HL-60 (cell line): ENCODE results near the gene RAET1L.

Experiments
- DNase-seq, 2 experiments: peaks; one replicate each; pipeline ENCODE4 v3.0.0-alpha.2; 2010 to 2020; ENCODE audit warnings: low read depth in 1 of 2, low spot score in 1 of 2
- H3K27ac ChIP-seq: fragments of 250-450 bp; sonication (Bioruptor Pico); replicated peaks from 2 replicates; pipeline ENCODE4 v1.5.1; 2020; ENCODE audit warnings: mild to moderate bottlenecking, moderate library complexity
- H3K27me3 ChIP-seq: fragments of 250-450 bp; sonication (Bioruptor Pico); 2 replicates; pipeline ENCODE4 v1.5.1; 2021; ENCODE audit warnings: mild to moderate bottlenecking, moderate library complexity; ENCODE audit not compliant: insufficient read depth, poor library complexity, severe bottlenecking
- H3K4me3 ChIP-seq: replicated peaks from 2 replicates; pipeline ENCODE4 v1.5.1; 2011; ENCODE audit warnings: mild to moderate bottlenecking, control low read depth, low read length; ENCODE audit not compliant: insufficient read depth
- GABPA ChIP-seq: IDR thresholded peaks from 2 replicates; pipeline ENCODE4 v1.6.1; 2012; ENCODE audit warnings: low read depth
- POLR2AphosphoS5 ChIP-seq: IDR thresholded peaks from 2 replicates; pipeline ENCODE4 v1.6.1; 2012; ENCODE audit warnings: low read depth
- SPI1 ChIP-seq: IDR thresholded peaks from 2 replicates; pipeline ENCODE4 v1.6.1; 2012; ENCODE audit warnings: low read depth, mild to moderate bottlenecking, borderline replicate concordance
- TF ChIP-seq, protein P1 (sequence below): IDR thresholded peaks from one replicate; pipeline ENCODE4 v1.5.1; 2011; ENCODE audit warnings: low read length, control low read depth, inconsistent platforms; ENCODE audit not compliant: insufficient read depth
- TF ChIP-seq, protein P2 (sequence below): IDR thresholded peaks from 2 replicates; pipeline ENCODE4 v1.6.1; 2012; ENCODE audit warnings: low read depth; ENCODE audit not compliant: insufficient replicate concordance

Gene RAET1L

DNA sequence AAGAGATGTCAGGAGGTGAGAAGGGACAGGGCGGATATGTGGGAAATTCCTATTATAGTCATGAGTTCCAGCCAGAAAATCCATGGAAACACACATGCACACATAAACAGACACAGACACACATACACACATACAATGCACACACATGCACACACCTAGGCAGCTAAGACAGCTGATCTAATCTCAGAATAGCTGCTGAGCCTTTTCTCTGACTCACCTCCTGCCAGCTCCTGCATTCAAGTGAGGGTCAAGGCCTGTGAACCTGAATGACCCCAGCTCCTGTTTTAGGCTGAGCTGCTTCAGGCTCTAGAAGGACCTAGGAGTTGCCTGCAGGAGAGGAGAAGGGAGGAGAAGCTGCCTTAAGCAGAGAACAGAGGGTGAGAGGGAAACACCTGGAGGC lies 21.6 kb upstream of the RAET1L start:
- DNase-seq: no peak
- TF ChIP-seq, protein P1, sequence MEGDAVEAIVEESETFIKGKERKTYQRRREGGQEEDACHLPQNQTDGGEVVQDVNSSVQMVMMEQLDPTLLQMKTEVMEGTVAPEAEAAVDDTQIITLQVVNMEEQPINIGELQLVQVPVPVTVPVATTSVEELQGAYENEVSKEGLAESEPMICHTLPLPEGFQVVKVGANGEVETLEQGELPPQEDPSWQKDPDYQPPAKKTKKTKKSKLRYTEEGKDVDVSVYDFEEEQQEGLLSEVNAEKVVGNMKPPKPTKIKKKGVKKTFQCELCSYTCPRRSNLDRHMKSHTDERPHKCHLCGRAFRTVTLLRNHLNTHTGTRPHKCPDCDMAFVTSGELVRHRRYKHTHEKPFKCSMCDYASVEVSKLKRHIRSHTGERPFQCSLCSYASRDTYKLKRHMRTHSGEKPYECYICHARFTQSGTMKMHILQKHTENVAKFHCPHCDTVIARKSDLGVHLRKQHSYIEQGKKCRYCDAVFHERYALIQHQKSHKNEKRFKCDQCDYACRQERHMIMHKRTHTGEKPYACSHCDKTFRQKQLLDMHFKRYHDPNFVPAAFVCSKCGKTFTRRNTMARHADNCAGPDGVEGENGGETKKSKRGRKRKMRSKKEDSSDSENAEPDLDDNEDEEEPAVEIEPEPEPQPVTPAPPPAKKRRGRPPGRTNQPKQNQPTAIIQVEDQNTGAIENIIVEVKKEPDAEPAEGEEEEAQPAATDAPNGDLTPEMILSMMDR: no peak
- TF ChIP-seq POLR2AphosphoS5 (no peak), GABPA (no peak)
- TF ChIP-seq, protein P2, sequence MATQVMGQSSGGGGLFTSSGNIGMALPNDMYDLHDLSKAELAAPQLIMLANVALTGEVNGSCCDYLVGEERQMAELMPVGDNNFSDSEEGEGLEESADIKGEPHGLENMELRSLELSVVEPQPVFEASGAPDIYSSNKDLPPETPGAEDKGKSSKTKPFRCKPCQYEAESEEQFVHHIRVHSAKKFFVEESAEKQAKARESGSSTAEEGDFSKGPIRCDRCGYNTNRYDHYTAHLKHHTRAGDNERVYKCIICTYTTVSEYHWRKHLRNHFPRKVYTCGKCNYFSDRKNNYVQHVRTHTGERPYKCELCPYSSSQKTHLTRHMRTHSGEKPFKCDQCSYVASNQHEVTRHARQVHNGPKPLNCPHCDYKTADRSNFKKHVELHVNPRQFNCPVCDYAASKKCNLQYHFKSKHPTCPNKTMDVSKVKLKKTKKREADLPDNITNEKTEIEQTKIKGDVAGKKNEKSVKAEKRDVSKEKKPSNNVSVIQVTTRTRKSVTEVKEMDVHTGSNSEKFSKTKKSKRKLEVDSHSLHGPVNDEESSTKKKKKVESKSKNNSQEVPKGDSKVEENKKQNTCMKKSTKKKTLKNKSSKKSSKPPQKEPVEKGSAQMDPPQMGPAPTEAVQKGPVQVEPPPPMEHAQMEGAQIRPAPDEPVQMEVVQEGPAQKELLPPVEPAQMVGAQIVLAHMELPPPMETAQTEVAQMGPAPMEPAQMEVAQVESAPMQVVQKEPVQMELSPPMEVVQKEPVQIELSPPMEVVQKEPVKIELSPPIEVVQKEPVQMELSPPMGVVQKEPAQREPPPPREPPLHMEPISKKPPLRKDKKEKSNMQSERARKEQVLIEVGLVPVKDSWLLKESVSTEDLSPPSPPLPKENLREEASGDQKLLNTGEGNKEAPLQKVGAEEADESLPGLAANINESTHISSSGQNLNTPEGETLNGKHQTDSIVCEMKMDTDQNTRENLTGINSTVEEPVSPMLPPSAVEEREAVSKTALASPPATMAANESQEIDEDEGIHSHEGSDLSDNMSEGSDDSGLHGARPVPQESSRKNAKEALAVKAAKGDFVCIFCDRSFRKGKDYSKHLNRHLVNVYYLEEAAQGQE: no peak
- Histone ChIP-seq H3K27ac (no peak overlapping the region), H3K4me3 (no peak overlapping the region), H3K27me3 (no peaks in the 10 kb centered on the region)

- TF ChIP-seq, protein P1: no peak
- TF ChIP-seq, protein P2: no peak
- TF ChIP-seq POLR2AphosphoS5 (no peak), GABPA (no peak), SPI1 (no peak)
- Histone ChIP-seq H3K27me3 (peaks cover under 1% of the 10 kb centered on the region), H3K4me3 (no peak overlapping the region), H3K27ac (no peak overlapping the region)
- no peak for DNase-seq
These were observed 19.4 kb upstream of the RAET1L start for GRCh38 chr6:150044621-150045145.

GRCh38 chr6:150043501-150044412 lies 18.4 kb upstream of the RAET1L start:
- H3K27ac ChIP-seq: no peak overlapping the region
- no peak overlapping the region for H3K4me3 ChIP-seq
- H3K27me3 ChIP-seq: peaks cover 9% of the 10 kb centered on the region
- no peak for TF ChIP-seq POLR2AphosphoS5
- TF ChIP-seq, protein P1: no peak
- no peak for DNase-seq

- Histone ChIP-seq H3K27me3 (peaks cover 16% of the 10 kb centered on the region), H3K27ac (no peak overlapping the region), H3K4me3 (no peak overlapping the region)
- no peak for DNase-seq
- TF ChIP-seq, protein P1: no peak
These were observed 17.8 kb upstream of the RAET1L start for GRCh38 chr6:150043096-150043495.
